GOT3 (cell line): Measurements from ENCODE around the gene CXXC5.

Source experiments
- DNase-seq: peaks from one replicate; lab custom pipeline; 2025; ENCODE audit warnings: mixed read lengths; lab: John Stamatoyannopoulos, UW

Gene CXXC5

DNA sequence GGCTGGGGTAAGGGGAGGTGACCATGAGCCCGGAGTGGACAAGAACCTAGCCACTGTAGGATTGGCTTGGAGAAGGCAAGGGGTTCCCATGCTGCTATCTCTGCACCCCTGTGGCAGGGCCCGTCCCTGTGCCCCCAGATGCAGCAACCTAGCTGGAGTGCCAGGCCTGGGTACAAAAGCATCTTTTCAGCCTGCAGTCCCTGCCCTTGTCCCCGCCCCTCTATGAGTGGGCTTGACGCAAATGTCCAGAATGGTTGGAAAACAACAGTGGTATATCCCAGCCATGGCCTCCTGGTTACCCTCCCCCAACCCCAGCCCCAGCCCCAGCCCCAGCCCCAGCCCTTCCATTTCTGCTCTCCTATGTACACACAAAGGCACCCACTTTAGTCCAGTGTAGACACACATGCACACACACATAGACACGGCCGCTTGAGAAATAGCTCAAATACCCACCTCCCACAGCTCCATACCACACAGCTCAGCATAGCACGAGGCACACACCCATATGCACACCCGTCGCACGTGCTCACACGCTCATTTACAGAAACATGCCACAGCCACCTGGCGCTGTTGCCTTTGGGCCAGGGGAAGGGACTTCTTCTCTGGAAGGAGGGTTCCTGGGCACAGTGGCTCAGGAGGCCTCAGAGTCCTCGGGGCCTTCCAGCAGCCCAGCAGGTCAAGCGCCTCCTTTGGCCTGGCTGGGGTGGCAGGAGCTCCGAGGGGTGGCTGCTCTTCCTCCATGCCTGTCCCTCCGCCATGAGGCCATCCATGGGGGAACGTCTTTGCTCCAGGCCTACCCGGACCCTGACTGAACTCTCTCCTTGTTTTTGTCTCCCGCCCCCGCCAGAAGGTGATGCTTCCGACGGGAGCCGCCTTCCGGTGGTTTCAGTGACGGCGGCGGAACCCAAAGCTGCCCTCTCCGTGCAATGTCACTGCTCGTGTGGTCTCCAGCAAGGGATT lies 34.1 kb downstream of the CXXC5 start:
- DNase-seq: no peak

DNA sequence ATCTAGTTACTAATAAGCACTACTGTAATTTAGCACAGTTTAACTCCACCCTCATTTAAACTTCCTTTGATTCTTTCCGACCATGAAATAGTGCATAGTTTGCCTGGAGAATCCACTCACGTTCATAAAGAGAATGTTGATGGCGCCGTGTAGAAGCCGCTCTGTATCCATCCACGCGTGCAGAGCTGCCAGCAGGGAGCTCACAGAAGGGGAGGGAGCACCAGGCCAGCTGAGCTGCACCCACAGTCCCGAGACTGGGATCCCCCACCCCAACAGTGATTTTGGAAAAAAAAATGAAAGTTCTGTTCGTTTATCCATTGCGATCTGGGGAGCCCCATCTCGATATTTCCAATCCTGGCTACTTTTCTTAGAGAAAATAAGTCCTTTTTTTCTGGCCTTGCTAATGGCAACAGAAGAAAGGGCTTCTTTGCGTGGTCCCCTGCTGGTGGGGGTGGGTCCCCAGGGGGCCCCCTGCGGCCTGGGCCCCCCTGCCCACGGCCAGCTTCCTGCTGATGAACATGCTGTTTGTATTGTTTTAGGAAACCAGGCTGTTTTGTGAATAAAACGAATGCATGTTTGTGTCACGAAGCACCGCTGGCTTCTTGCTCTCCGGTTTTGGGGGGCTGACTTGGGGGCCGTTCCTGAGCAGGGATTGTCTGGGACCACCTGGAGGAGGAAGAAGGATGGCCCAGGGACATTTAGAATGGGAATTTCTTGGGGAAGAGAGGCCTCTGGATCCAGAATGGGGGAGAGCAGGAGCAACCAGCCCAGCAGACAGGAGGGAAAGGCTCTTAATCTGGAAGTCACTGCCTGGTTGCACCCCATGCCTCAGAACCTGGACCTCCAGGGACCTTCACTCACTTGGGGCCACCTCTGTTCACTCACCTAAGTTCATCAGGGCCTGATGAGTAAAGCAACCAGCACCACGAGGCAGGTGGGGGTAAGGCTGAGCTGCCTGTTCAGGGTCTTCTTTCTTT lies 35.4 kb downstream of the CXXC5 start:
- no peak for DNase-seq

DNA sequence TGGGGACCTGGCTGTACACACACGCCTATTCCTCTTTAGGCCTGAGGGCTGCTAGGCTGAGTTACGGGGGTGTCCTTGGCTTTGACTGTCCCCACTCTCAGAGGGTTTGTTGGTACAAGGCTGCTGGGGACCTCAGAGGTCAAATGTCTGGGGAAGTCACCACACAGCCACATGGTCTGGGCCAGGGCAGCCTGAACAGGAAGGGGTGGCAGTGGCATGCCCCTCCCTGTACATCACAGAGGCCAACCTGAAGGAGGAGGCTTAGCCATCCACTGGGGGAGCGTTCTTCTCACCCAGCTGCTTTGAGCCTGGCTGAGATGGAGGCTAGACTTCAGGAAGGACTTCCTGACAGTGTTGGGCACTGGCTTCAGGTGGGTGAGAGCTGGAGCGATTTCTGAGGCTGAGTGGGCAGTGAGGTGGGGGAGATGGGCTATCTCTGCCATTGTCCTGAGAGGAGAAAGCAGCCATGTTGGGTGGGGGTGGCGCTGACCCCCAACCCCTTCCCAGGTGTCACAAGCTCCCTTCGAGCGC lies 36.3 kb downstream of the CXXC5 start:
- no peak for DNase-seq

DNA sequence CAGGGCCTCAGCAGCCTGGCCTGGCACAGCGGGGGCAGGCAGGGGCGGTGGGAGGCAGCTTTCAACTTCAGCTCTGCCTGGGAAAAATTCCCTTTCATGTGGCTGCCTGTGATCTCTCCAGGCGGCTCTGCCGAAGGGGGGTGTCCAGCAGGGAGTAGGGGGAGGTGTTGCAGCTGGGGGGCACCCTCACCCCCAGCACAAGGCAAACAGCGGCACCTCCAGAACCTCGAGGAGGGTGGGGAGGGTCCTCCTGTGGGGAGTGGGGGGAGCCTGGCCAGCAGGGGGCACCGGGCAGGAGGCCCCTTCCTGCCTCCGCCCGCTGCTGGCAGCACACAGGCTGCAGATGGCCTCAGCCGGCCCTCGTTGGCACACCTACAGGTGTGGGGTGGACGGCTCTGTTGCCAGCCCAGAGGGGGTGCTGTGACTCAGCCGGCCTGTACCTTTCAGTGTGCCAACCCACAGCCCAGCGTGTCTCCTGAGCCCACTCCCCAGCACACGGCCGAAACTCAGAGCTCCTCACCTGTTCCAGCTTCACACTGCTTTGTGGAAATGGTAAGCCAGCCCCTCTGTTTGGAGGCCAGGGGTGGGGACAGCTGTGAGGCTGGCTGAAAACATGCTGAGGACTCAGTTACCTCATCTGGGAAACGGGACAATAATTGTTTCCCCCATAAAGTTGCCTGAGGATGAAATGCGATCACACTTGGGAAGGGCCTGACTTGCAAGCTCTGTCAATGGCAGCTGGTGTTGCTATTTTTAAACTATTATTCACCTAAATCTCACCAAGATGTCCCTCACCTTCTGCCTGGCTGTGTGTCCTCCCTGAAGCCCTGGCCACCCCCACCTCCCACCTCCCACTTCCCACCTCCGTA lies 37.0 kb downstream of the CXXC5 start:
- no peak for DNase-seq

DNA sequence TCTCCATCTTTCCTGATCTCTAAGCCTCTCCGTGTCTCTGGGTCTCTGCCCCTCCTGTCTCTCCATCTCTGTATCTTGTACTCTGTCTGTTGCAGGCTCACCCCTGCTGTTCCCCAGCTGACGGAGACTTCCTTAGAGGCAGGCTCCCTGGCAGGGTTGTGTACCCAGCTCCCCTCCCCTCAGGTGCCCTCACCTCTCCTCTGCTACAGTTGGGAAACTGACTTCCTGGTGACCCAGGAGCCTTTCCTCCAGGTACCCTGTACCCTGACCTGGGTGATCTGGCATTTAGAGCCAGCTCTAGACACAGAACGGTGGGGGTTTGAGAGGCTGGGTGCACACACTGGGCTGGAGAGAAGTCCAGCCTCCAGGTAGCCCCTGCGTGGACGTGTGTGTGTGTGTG lies 37.7 kb downstream of the CXXC5 start:
- DNase-seq: no peak

DNA sequence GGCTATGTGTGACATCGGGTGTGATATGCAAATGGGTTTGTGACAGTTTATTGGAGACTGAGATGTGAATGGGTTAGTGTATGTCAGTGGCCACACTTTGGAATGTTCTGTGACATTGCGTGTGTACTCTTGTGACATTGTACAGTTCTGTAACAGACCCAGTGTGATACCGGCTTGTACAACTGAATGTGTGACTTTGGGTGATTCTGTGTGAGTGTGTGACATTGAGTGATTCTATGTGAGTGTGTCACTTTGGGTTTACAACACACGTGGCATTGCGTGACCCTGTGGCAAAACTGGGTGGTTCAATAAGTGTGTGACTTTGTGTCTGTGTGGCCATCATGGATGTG lies 38.2 kb downstream of the CXXC5 start:
- no peak for DNase-seq

DNA sequence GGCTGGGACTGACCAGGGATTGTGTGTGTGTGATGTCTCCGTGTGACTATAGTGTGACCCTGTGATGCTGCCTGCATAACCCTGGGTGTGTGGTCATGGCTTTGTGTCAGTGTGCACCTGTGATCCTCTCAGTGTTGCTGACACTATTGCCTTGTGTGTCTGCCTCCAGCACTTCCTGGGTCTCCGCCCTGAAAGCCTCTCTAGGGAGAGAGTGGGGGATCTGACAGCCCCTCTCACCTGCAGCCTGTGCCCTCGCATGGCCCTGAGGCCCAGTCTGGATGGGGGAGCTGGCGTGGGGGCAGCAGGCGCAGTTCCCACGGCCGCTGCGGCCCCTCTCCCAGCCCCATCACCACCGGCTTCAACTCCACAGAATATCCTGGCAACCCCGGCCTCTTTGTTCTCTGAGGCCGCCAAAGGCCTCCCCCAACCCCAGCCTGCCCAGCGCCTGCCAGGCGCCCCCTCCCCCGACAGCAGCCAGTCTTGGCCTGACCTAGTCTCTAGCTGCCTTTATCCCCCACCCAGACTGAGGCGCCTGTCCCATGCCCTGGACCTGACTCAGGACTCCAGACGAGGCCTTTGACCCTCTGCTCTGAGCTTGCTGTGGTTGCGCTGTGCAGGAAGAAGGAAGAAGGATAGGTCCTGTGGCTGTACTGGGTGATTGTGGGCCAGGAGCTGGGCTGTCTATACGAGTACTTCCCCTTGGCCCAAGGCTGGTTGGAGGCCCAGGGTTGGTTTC lies 38.7 kb downstream of the CXXC5 start:
- DNase-seq: no peak

DNA sequence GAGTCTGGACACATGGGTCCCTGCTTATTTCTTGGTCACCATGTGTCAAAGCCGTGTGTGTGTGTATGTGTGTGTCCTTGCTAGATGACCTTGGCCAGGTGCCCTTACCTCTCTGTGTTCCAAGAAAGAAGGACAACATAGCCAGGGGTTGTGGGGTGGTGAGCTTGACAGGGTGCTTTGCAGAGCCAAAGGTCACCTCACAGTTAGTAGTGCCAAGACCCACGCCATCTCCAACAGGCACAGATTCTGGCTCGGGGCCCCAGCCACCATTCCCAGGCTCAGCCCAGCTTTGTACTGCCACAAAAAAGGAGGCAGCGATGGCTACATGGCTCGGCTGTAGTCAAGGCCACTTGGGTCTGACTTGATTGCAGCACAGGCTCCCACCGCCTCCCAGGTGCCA lies 39.5 kb downstream of the CXXC5 start:
- DNase-seq: no peak

DNA sequence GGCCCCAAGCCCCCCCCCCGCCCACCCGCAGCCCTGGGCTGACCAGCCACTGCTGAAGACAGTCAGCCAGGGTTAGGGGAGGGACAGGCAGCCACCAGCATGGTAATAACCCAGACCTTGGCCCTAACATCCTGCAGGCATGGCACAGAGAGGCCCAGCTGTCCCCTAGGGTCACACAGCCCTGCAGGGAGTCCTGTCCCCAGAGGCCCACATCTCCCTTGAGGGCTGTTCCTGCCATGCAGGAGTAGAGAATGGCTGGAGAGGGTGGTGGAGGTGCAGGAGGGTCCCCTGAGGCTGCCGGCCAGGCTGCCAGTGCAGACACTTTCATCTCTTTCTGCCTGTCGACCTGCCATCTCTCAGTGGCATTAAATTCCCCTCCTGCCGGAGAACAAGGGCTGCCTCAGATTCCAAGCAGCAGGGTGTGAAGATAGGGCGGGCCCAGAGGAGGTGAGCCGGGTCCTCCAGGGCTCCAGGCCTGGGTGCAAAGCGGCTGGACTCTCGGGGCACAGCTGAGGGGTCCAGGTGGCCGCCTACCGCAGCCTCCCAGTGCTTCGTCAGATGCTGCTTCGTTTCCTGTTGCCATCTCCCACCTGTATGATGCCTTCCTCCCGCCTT lies 40.0 kb downstream of the CXXC5 start:
- no peak for DNase-seq

DNA sequence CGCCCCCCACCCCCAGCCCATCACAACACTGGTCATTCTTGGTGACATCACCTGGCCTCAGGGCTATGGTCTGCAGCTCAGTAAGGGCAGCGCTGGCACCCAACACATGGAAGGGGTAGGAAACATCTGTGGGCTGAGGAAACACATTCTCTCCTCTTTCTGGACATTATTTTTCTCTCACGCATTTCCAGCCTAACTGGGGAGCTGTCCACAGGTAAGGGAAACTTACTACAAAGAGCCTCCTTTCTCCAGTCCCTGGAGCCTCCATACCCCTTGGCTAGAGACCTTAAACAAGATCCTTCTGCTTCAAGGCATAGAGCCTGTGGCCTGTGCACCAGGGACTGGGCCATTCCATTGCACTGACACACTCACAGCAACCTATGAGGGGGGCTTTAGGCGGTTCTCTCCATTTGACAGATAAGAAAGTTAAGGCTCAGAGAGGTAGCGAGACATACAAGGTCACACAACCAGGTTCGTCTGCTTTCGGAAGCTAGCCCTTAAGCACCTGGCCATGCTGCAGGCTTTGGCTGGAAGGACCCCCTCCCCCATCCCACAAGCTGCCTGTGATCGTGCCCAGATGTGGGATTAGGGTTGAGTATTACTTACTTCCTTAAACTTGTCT lies 40.7 kb downstream of the CXXC5 start:
- DNase-seq: no peak

DNA sequence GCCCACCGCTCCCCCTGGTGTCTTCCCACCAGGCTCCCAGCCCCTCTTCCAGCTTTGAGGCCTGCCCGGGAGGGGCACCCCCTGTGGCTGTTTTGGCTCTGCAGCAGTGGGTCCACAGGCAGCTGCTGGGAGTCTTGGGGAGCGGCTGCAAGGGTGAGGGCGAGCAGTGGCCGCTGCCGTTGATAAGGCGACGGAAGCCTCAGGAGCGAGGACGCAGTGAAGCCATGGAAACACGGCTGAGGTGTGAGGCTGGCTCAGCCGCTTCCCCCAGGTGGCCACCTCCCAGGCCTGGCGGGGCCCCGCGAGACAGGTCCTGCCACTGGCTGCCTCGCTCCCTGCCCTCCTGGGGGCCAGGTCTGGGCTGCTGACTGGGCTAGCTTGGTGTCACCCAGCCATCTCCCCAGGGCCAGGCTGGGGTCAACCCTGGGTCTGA lies 41.5 kb downstream of the CXXC5 start:
- DNase-seq: no peak

DNA sequence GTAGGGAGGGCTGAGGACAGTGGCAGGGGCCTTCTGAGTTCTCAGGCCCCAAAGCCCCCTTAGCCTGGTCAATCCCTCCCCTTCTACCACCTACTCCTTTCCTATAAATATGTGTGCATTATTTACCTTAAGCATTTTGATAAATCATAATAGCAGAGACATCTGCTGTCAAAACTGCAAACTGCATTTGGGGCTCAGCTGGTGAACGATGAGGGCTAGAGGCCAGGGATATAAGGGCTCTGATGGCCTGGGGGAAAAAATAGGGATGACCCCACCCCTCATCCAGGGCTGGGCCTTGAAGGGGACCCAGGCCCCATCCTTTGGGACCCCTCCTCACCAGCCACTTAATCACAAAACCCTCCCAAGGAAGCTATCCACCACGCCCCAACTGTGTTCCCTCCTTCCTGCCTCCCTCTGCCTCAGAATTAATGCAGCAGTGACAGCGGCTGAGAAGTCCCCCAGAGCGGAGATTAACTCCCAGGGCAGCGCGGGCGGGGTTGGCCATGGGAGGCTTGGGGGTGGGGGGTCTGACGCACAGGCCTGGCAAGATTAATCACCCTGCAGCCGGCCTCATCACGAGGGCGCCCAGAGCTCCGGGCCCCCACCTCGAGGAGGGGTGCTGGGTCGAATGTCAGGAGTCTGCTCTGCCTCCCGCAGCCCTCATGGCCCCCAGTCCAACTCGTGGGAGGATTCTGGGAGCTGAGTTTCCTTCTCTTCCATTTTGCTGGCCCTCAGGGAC lies 42.1 kb downstream of the CXXC5 start:
- no peak for DNase-seq

DNA sequence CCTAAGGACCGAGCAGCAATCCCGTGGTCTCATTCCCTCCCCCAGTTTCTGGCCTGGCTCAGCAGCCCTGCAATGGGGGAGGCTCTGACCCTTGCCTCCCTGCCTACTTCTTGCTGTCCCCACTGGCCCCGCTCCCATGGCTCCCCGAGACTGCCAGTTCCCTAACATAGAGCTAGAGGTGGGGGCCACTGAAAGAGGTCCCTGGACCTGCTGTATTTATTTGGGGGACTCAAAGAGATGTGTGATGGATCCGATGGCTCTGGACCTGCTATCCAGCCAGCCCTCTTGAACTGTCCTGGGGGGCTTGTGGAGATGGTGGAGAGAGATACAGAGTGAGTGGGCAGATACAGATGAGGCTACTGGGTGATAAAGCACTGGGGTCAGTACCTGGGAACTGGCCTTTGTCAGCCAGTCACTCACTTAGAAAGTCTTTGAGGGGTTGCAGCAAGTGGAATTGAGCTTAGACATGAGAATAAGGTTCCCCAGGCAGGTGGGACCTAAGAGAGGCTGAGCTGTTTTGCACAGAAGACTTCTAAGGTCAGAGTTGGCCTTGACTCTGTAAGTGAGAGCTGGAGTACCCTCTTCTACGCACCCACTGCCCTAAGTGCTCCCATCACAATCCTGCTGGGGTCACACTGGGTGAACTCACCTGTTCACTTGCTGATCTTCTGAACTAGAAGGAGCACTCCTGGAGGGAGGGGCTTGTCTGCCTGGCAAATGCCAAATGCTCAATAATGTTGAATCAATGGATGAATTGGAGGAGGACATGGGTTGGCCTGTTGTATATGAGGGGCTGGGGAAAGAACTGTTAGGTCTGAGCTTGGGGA lies 42.9 kb downstream of the CXXC5 start:
- DNase-seq: no peak

DNA sequence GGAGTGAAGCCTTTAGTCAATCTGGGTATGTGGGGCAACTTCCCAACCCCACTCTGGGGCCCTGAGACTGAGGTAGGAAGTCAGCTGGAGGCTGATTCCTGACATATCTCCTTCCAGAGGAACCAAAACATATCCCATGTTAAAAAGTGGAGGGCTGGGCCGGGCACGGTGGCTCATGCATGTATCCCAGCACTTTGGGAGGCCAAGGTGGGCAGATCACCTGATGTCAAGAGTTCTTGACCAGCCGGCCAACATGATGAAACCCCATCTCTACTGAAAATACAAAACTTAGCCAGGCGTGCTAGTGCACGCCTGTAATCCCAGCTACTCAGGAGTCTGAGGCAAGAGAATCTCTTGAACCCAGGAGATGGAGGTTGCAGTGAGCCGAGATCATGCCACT lies 44.0 kb downstream of the CXXC5 start:
- no peak for DNase-seq

DNA sequence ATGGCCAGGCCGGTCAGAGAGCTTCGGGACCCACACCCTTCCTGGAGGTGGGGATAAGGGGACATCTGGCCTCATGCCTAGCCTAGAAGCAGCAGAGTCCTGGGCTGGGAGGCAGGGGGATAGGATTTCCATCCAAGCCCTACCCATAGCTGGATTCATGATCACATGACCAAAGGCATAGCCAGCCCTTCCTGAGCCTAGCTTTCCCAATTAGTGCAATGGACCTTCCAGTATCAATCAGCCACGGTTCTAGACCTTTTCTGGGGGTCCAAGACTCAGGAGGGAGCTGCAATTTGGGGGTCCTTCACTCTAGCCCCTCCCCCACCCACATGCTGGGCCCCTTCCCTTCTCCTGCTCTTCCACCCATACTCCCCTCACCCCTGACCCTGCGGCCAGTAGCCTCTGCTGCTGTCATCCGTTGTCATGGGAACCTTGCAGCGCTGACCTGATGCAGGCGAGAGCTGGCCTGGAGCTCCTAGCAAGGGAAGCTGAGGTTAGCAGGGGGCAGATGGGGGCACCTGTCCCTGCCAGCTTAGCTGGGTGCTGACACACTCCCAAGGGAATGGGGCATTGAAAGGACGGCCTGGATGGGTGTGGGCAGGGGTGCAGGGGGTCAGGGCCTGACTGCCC lies 44.6 kb downstream of the CXXC5 start:
- DNase-seq: no peak

DNA sequence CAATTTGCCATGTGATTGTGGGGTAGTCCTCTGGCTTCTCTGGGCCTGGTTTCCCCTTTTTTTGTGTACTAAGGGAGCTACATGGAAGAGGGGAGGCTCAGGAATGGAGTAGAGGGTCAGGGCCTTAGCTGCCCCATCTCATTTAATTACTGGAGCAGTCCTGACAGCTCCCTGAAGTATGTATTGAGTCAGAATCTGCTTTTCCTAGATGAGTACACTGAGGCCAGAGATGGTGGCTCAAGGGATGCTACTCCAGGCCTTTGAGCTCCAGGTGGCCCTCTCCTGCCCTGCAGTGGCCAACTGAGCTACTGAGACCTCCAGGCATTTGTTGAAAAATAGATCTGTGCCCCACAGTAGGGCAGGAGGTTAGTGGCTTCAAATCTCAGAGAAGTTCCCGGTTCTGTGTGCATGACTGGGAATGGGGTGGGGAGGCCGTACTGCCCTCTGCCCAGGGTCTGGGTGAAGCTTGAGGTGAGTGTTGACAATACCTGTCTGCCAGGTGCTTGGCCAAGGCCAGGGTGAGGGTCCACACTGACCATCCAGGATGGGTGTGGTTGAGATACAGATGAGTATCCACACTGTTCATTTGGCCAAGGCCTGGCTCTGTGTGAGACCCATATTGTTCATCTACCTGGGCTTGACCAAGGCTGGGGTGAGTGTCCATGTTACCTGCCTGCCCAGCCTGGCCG lies 45.7 kb downstream of the CXXC5 start:
- no peak for DNase-seq

DNA sequence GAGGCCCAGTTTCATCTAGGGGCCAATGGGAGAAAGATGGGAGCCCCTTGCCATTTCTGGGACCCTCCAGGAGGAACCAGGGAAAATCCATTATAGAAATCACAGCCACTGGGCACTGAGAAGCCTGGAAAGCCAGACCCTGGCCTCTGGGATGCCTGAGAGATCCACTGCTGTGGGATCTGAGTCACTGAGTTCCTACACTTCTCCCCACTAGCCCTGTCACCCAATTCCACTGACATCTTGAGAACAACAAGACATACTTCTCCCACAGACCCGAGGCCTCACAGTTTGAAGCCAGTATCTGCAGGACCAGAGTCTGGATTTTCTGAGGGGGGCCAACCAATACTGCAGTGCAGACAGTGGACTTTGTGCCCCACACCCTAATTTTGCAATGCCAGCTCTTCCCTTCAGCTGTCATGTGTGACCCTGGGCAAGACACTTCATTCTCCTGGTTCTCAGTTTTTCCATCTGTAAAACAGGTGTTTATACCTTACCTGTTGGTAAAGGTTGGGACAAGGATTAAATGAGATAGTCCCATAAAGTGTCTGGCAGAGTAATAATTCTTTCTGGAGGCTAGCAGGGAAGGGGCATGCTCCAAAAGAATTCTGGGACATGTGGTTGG lies 46.5 kb downstream of the CXXC5 start:
- no peak for DNase-seq
